Transverse colon (tissue), 3 donors: ENCODE measurements around the gene LHFPL5.

ENCODE experiments used
- EP300 ChIP-seq: sonication (generic); formaldehyde crosslinking; IDR thresholded peaks from one replicate; pipeline ENCODE4 v1.6.1; 2017; ENCODE audit warnings: antibody characterized with exemption, low read depth
- TF ChIP-seq, protein P1 (sequence below), 5 experiments: fragments of 200-600 bp in 3 of 5; fragments of 450-650 bp in 2 of 5; sonication (generic) in 3 of 5; IDR thresholded peaks; 1 replicate in 2 of 5; 2 replicates in 3 of 5; pipeline ENCODE4 v1.5.1; 2016 to 2017; ENCODE audit warnings: antibody characterized with exemption in 5 of 5, inconsistent platforms in 3 of 5, mild to moderate bottlenecking in 2 of 5, moderate library complexity in 1 of 5

DNA sequence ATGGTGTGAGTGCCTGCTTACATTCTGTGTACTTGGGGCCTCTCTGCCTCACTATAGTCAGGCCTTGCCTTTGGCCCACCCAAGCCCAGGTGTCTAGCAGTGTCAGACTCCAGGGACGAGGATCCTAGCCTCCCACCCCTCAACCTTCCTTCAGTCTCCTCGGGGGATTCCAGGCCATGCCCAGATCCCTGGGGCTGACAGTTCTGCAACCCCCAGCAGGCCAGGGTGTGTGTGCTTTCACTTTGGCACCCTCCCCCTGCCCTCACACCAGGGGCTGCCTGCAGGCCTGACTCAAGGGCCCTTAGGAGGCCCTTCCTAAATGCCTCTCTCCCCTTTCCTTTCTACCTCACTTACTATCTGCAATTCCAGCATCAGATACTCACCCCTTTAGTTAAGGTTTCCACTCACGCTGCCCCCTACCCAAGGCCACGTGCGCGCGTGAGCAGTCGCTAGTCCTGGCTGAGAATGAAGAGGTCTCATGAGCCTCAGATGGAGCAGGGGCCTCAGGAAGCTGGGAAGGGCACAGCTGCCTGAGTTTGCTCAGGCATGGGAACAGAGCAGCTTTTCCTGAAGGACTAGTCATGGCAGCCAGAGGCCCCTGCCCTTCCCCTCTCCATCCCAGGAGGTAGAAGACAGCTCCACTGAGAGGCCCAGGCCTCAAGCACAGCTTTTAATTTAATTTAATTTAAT is 7.2 kb upstream of the LHFPL5 start:
- TF ChIP-seq, protein P1, sequence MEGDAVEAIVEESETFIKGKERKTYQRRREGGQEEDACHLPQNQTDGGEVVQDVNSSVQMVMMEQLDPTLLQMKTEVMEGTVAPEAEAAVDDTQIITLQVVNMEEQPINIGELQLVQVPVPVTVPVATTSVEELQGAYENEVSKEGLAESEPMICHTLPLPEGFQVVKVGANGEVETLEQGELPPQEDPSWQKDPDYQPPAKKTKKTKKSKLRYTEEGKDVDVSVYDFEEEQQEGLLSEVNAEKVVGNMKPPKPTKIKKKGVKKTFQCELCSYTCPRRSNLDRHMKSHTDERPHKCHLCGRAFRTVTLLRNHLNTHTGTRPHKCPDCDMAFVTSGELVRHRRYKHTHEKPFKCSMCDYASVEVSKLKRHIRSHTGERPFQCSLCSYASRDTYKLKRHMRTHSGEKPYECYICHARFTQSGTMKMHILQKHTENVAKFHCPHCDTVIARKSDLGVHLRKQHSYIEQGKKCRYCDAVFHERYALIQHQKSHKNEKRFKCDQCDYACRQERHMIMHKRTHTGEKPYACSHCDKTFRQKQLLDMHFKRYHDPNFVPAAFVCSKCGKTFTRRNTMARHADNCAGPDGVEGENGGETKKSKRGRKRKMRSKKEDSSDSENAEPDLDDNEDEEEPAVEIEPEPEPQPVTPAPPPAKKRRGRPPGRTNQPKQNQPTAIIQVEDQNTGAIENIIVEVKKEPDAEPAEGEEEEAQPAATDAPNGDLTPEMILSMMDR (IDR thresholded peaks at IDR 0.05): no peak
- no peak for TF ChIP-seq EP300
